Stimulated activated CD4-positive, alpha-beta T cell treated with anti-CD3 and anti-CD28 coated beads, Interleukin-2, amount 100 ng/mL, for 4 hours (primary cell): Measurements from ENCODE around the gene WASL.
"Not testable (repeated sequence)": the region's sequence is repeated elsewhere in the genome, so short reads cannot be mapped to it uniquely, and the experiment has no call there.

Experiments
- DNase-seq: peaks from one replicate; pipeline ENCODE4 v3.0.0-alpha.2; 2020; ENCODE audit warnings: low read depth

Gene WASL

GRCh38 chr7:123748734-123749536 lies at the start of gene WASL:
WASL (minus strand) TSS chr7:123749003; CDS start chr7:123748734, 269 bp downstream.
- DNase-seq, result peak; percentile 76

DNA sequence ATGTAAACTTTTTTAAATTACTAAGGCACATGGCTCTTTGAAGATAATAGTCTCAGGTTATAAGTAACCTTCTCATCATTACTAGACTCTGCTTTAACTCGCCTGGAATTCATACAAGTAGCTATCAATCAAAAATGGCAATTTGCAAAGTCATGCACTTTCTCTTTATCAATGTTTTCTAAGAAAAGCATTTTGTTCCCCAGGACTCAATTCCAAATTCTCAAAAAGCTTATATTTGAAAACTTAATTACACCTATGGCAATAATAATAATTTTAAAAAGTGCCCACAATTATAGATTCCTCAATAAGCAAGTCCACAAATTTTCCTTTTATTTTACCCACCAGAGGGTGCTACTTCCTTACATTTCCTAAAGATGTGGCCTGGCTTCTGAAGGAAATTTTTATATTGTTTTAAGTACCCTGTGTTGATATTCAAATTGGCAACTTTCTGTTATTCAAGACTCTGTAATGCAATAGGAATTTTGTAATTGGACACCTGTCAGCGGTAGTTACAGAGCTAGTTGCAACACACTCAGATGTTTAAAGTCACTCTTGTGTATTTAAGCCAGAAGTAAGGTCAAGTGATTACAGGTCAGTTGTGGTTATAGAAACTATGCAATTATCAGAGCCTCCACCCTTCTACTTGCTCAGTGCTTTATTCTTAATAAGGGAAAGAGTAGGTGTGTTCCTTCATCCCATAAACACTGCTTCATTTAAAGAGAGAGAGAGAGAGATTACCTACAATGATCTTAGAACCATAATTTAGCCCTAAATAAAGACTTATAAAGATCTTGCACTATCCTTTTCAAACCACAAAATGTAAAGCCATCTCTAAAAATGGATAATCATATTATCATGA lies 49.1 kb upstream of the WASL start:
- DNase-seq, result no peak

- no peak for DNase-seq
Measured at GRCh38 chr7:123796568-123796967, 47.8 kb upstream of the WASL start.

- DNase-seq, result no peak
Measured at GRCh38 chr7:123795917-123796316, 47.1 kb upstream of the WASL start.

DNA sequence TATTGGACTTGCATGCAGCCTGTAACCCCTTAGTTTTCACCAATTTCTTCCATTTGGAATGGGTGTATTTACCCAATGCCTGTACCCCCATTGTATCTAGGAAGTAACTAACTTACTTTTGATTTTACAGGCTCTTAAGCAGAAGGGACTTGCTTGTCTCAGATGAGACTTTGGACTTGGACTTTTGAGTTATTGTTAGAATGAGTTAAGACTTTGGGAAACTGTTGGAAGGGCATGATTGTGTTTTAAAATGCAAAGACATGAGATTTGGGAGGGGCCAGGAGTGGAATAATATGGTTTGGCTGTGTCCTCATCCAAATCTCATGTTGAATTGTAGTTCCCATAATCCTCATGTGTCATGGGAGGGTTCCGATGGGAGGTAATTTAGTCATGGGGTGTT lies 46.3 kb upstream of the WASL start:
- not testable (repeated sequence) for DNase-seq

GRCh38 chr7:123792547-123792946 lies 43.7 kb upstream of the WASL start:
- DNase-seq, result no peak

DNA sequence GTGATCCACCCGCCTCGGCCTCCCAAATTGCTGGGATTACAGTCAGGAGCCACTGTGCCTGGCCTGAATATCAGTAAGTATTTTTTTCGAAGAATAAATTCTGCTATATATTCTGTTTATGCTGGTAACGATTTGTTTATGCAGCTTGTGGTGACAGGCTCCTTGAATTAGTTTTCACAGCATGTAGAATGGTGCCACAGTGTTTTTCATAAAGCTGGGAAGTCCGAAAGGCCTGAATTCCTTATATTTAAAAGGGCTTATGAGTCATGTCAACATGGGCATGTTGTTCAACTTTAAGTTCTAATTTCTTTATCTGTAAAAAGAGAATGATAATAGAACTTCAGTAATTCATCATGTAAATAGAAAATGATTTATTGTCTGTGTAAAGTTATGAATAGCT lies 42.2 kb upstream of the WASL start:
- DNase-seq, result no peak

- DNase-seq, result no peak
Measured at GRCh38 chr7:123789817-123790216, 41.0 kb upstream of the WASL start.

DNA sequence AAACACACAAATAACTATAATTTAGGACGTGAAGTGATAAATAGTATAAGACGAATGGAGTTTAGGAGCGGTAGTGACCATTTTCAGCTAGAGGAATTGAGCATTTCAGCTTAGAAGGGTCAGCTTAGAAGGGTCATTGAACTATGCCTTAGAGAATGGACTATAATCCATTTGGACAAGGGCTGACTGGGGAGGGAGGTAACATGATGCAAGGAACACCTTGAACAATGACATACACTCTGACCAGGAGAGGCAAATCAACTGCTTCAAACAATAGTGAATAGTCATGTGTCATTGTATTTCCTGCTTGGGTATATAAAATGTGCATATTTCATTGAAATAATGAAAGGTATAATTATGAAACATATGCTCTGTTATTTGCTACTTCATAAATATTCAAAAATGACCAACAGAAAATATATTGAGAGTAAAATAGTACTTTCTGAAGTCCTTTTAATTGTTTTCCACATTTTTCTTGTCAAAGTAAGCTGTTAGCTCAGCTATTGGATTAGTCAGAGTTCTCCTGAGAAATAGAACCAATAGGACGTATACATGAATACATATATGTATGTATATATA lies 40.5 kb upstream of the WASL start:
- no peak for DNase-seq

GRCh38 chr7:123788584-123788983 lies 39.8 kb upstream of the WASL start:
- DNase-seq, result no peak

DNA sequence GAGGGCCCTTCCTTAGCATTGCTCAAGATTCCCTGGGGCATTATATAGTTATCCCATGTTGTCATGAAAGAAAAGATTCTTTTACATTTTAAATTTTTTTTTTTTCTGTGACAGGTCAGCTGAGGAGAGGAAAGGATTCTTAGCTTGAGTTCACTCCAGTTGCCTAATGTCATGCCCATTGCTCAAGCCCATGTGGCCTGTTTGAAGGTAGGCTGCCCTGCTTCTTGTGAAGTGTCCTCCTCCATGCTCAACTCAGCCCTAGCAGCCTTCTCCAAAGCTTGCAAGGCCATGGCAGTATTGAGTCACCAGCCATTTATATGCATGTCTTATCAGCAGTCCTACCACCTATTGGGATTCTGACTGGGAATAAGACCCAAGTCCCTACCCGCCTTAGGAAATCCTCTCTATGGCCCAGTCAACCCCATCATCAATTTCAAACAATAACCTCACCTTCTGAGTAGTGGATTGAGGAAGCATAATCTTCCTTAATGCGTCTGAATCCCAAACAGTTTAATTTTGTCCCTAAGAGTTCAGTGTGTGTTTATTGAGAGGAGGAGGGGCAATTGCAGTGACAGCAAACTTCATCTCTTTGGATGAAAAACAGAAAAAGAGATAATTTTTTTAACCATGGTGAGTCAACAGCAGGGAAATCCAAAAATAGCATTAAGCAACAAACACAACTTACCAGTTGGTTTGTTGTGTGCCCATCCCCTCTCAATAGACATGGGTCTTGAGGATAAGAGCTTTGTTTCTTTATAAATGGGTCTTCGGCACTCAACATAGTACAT lies 38.6 kb upstream of the WASL start:
- no peak for DNase-seq

GRCh38 chr7:123784263-123784662 lies 35.5 kb upstream of the WASL start:
- DNase-seq, result no peak

- no peak for DNase-seq
Measured at GRCh38 chr7:123783820-123784219, 35.0 kb upstream of the WASL start.

DNA sequence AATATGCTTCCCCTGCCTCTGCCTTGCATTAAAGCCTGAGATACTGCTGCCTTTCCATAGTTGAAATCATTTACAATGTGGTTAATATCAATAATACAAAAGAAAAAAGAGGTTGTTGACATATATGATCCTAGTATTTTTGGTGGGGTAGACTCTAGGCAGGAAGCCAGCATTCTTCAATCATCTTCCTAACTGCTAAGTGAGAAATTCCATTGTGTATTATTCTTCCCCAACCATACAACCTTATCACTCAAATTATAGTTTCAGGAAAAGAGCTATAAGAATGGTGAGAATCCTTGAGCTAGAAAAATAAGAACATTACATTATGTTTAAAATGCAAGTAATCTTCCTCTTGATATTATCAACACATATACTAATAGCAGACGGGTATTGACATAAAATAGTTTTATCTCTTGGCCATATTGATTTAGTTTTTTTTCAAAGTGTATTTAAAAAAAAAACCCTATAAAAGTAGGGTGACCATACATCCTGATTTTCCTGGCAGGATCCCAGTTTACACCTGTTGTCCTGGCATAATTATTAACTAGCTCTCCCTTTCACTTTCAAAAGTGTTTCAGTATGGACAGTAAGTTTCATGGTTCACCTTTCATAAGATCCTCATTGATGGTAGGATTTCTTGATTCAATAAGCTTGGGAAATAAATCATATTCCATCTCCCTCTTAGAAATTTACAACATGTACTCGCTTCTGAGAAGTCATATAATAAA lies 33.4 kb upstream of the WASL start:
- DNase-seq, result no peak

DNA sequence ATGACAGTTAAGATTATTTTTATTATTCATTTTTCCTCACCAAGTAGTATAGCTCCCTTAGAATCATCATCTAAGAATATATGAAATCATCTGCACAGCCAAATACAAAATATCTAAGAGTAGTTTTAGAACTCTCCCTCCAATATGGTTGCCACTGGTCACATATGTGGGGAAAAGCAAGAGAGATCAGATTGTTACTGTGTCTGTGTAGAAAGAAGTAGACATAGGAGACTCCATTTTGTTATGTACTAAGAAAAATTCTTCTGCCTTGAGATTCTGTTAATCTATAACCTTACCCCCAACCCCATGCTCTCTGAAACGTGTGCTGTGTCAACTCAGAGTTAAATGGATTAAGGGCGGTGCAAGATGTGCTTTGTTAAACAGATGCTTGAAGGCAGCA lies 31.7 kb upstream of the WASL start:
- DNase-seq, result not testable (repeated sequence)

DNA sequence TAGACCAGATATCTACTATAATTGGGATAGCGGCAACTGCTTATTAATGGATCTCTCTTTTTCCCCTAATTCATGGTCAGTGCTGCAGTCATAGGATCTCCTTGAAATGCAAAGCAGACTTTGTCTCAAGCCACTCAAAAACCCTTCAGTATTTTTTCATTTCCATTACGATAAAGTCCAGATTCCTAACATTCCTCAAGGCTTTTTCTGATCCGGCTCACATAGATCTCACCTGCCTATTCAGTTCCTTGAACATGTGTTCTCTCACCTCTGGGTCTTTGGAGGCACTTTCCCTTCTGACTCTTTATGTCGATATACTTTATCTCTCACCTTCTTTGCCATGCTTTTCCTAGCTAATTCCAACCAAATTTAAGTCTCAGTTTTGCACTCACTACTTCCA lies 25.7 kb upstream of the WASL start:
- no peak for DNase-seq

GRCh38 chr7:123773481-123773880 lies 24.7 kb upstream of the WASL start:
- no peak for DNase-seq

- no peak for DNase-seq
Measured at GRCh38 chr7:123772652-123773051, 23.8 kb upstream of the WASL start.

DNA sequence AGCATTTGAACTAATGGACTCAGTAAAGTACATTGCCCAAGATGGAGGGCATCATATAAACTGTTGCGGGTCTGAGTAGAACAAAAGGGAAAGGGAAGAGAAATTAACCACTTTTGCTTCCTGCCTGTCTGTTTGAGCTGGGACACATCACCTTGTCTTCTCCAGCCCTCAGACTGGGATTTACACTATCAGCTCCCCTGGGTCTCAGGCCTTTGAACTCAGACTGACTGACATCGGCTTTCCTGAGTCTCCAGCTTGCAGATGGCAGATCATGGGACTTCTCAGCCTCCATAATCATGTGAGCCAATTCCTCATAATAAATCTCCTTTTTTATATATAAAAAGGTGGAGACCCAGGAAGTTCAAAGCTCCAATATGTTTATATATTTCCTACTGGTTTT lies 23.0 kb upstream of the WASL start:
- no peak for DNase-seq

- no peak for DNase-seq
Measured at GRCh38 chr7:123771256-123771655, 22.5 kb upstream of the WASL start.

GRCh38 chr7:123770378-123770777 lies 21.6 kb upstream of the WASL start:
- DNase-seq, result no peak
